Measurements from ENCODE around the gene TTC38.
"Not testable (repeated sequence)": the region's sequence is repeated elsewhere in the genome, so short reads cannot be mapped to it uniquely, and the experiment has no call there.

The TTC38 gene

GRCh38 chr22:46247443-46247975, 20.3 kb upstream of the TTC38 start:
- no peak for DNase-seq

GRCh38 chr22:46250035-46250782, 17.6 kb upstream of the TTC38 start, which contains the start of gene CDPF1:
CDPF1 (minus strand) TSS chr22:46250293; CDS start chr22:46248284, 2,009 bp downstream.
- DNase-seq, result no peak

- no peak for DNase-seq
Observed at GRCh38 chr22:46250783-46251125, 17.1 kb upstream of the TTC38 start.

- DNase-seq, result no peak
Observed at GRCh38 chr22:46251266-46251665, 16.5 kb upstream of the TTC38 start.

- no peak for DNase-seq
Observed at GRCh38 chr22:46251816-46252380, 15.9 kb upstream of the TTC38 start.

- DNase-seq, result no peak
Observed at GRCh38 chr22:46256358-46256958, 11.3 kb upstream of the TTC38 start.

- no peak for DNase-seq
Observed at GRCh38 chr22:46259374-46259773, 8.4 kb upstream of the TTC38 start.

GRCh38 chr22:46260038-46260437, 7.8 kb upstream of the TTC38 start:
- no peak for DNase-seq

- DNase-seq, result no peak
Observed at GRCh38 chr22:46262449-46263215, 5.2 kb upstream of the TTC38 start.

- DNase-seq, result no peak
Observed at GRCh38 chr22:46263216-46263590, 4.6 kb upstream of the TTC38 start, which contains the start of gene PKDREJ. PKDREJ (minus strand) TSS chr22:46263343; CDS start chr22:46263322, 21 bp downstream.

- DNase-seq, result not testable (repeated sequence)
Observed at GRCh38 chr22:46264520-46264919, 3.3 kb upstream of the TTC38 start.

- not testable (repeated sequence) for DNase-seq
Observed at GRCh38 chr22:46265627-46266026, 2.2 kb upstream of the TTC38 start.

- no peak for DNase-seq
Observed at GRCh38 chr22:46269564-46269963, 1.8 kb downstream of the TTC38 start.

- DNase-seq, result no peak
Observed at GRCh38 chr22:46272196-46272595, 4.4 kb downstream of the TTC38 start.

GRCh38 chr22:46272762-46273431, 5.1 kb downstream of the TTC38 start:
- no peak for DNase-seq

GRCh38 chr22:46273432-46274148, 5.8 kb downstream of the TTC38 start:
- no peak for DNase-seq

- no peak for DNase-seq
Observed at GRCh38 chr22:46274381-46274780, 6.6 kb downstream of the TTC38 start.

GRCh38 chr22:46275455-46276122, 7.8 kb downstream of the TTC38 start:
- no peak for DNase-seq

- DNase-seq, result no peak
Observed at GRCh38 chr22:46276563-46276962, 8.8 kb downstream of the TTC38 start.

- no peak for DNase-seq
Observed at GRCh38 chr22:46278656-46279645, 11.1 kb downstream of the TTC38 start.
